T-helper 9 cell (primary cell): Measurements from ENCODE around the gene SELP.

Experiments used
- DNase-seq: peaks from one replicate; pipeline ENCODE4 v3.0.0-alpha.2; 2020

The SELP gene

GRCh38 chr1:169572187-169572586 is 57.7 kb downstream of the SELP start:
- DNase-seq: no peak

- DNase-seq: no peak
Measured at GRCh38 chr1:169571450-169571849, 58.5 kb downstream of the SELP start.

DNA sequence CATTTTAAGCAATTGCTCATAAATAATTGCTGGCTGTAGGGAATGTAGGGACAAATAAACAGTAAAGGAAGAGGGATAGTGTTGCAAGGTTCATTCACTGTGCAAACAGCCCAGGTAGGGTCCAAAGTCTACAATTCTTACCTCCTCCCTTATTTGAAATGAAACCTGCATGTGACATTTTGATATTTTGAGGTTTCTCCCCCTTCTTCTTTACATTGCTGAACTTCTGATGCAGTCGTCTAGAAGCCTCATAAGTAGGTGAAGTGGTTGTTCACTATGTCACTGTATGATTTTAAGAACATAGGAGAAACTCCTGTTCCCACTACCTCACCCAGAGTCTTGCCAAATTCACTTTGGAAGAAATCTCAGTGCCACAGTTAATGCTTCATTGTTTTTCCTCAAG is 59.8 kb downstream of the SELP start:
- DNase-seq: no peak

DNA sequence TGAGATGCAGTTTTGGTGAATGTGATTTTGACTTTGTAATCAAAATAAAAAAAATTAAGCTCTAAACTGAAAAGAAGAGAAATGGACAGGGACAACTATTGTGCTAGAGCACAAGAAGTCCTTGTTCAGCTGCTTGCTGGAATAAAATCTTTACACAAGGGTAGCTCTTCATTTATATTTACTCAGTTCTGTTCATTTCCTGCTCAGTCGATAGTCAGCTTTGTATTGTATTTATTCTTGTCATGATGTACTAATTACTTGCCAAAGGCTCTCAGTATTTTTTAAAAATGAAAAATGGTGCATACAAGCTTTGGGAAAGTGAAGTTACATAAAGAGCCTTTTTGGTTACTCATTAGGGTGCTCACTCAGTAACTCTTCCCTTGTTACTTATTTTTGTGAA is 61.4 kb downstream of the SELP start:
- DNase-seq: no peak

GRCh38 chr1:169565335-169566271 is 64.3 kb downstream of the SELP start:
- DNase-seq: no peak

GRCh38 chr1:169563650-169564049 is 66.3 kb downstream of the SELP start:
- no peak for DNase-seq

GRCh38 chr1:169563019-169563615 is 66.8 kb downstream of the SELP start:
- no peak for DNase-seq

DNA sequence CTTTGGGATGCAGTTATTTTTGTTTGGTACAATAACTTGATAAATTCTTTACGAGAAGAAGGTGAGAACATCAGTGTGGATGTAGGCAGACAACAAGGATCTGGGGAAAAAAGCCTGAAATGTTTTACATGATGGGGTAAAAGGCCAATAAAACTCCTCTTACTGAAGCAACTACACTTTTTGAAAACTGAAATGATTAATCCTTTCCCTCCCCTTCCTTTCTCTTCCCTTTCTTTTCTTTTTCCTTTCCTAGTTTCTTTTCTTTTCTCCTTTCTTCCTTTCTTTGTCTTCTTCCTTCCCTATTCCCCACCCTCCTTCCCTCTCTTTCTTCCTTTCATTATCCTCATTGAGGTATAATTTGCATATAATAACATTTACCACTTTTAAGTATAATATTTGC is 68.2 kb downstream of the SELP start:
- DNase-seq: no peak

GRCh38 chr1:169557131-169557530 is 72.8 kb downstream of the SELP start:
- no peak for DNase-seq

DNA sequence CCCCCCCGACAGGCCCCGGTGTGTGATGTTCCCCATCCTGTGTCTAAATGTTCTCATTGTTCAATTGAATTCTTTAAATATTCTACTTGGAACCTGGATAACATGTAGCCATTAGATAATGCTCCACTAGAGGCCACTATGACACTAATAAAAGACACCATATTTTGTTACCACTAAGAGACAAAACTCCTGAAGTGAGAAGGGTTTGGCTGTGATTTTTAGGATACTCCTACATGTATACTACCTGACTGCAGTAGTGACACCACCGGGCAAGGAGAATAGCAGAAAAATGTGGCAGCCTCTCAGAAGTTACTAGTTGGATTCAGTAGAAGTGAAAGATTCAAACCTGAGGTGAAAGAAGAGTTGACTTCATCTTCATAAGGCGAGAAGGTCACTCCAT is 79.6 kb downstream of the SELP start:
- no peak for DNase-seq

GRCh38 chr1:169548282-169548681 is 81.6 kb downstream of the SELP start:
- DNase-seq: no peak

- DNase-seq: peak; percentile 29
Measured at GRCh38 chr1:169546087-169546995, 83.6 kb downstream of the SELP start.

GRCh38 chr1:169545472-169545871 is 84.5 kb downstream of the SELP start:
- DNase-seq: no peak

- no peak for DNase-seq
Measured at GRCh38 chr1:169538998-169539871, 90.7 kb downstream of the SELP start.
